GM21528 (cell line): ENCODE results near the gene SLC39A11.
"Not testable (repeated sequence)": the region's sequence is repeated elsewhere in the genome, so short reads cannot be mapped to it uniquely, and the experiment has no call there.

Experiments used
- ATAC-seq: cut with Tn5 transposase; IDR thresholded peaks from one replicate; pipeline ENCODE4 v1.9.1; 2021; ENCODE audit warnings: mild to moderate bottlenecking, moderate library complexity; ENCODE audit not compliant: unreplicated experiment, low FRiP score

Gene SLC39A11

GRCh38 chr17:72811976-72812687, 280.4 kb downstream of the SLC39A11 start:
- no peak for ATAC-seq

GRCh38 chr17:72810991-72811508, 281.4 kb downstream of the SLC39A11 start:
- ATAC-seq = no peak

DNA sequence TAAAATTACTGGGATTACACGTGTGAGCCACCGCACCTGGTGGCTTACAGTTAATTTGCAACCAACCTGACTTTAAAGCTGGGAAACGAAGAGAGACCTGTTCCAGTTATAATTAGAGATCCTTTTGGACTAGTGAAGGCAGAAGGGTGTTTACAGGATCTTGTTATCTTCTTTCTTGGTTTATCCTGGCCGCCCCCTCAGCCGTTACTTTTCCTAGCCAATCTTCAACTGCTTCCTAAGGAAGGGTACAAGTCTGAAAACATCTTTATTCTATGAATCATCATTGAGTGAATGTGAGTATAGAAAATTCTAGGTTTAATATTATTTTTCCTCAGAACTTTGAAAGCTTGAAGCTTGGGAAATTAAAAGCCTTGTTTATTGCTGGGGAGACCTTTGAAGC, 286.5 kb downstream of the SLC39A11 start:
- no peak for ATAC-seq

GRCh38 chr17:72804949-72805707, 287.4 kb downstream of the SLC39A11 start:
- no peak for ATAC-seq

DNA sequence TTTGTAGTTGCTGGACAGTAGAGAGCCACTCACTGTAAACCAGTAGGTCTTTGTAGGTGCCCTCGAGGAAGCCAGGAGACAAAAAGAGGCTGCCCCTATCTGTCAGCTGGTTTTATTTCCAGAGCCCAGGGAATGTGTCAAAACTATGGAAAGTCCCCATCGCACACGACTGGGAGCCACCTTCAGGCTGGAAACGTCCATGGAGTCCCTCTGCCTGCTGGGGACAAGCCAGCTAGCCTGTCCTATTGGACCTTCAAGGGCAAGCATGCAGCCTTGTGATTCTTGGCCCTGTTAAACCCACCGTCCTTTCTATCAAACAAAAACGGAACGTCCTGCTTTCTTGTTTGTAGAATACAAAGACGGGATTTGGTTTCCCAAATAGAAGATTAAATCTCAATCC, 289.8 kb downstream of the SLC39A11 start:
- no peak for ATAC-seq

DNA sequence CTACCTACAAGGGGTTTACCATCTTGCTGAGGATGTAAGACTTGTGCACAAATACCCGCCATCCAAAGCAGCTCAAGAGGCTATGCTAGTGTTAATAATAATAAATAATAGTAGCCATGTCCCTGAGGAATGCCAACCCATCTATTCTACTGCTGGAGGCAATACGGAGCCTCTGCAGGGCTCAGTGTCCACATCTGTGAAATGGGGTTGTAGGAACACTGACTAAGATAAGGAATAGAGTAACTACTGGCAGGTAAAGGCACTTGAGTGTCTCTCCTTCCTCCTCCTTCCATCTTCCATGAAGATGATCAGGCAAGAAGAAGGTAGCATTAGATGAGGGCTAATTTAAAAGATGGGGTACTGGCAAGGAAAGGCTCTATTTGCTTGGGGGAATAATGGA, 295.3 kb downstream of the SLC39A11 start:
- no peak for ATAC-seq

DNA sequence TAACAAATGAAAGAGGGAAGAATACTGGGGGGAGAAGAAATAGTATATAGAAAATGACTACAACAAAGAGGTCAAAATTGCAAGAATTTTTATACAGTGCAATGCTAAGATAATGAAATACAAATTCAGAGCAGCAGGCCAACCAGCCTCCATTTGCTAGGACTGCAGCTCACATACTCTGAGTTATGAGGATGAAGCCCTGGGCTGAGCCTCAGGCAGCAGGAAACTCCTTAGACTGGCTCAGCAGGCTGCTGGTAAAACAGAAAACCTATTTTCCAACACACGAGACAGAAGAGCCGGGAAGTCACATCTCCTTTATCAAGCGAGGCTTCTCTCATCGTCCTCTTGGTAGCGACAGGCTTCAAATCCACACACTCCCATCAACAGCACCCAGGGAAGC, 296.5 kb downstream of the SLC39A11 start:
- ATAC-seq = no peak

- no peak for ATAC-seq
Measured at GRCh38 chr17:72794152-72794551, 298.3 kb downstream of the SLC39A11 start.

GRCh38 chr17:72792771-72793170, 299.7 kb downstream of the SLC39A11 start:
- no peak for ATAC-seq

DNA sequence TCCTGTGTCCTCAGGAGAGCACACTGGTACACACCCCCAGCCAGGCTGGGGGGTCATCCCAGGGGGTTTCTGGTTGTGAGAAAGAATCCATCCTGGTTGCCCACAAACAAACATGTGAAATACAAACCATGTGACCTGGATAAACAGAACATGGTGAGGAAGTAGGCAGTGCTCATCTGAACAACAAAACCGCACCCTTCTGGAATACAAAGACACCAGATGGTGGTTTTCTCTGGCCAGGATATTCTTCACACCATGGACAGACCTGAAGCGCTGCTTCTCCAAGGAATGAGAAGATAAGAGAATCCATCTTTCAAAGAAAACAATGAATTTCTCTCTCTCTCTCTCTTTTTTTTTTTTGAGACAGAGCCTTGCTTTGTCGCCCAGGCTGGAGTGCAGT, 302.3 kb downstream of the SLC39A11 start:
- ATAC-seq = no peak

DNA sequence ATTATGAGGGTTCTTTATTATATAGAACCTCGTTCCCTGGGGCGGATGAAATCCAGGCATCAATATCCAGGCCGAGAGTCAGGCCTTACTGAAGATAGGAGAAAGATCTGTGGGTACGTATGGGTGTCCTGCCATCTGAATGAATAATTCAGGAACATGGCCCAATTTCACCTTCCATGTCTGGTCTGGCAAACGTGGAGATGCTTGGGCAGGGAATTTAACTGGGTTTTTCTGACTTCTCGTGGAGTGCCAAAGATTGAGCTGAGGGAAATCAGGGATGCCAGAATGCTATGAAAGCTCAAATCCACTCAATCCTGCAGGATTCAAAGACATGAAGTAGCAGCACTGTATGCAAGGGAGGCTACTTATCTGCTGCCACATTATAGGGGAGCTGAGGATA, 302.8 kb downstream of the SLC39A11 start:
- no peak for ATAC-seq

DNA sequence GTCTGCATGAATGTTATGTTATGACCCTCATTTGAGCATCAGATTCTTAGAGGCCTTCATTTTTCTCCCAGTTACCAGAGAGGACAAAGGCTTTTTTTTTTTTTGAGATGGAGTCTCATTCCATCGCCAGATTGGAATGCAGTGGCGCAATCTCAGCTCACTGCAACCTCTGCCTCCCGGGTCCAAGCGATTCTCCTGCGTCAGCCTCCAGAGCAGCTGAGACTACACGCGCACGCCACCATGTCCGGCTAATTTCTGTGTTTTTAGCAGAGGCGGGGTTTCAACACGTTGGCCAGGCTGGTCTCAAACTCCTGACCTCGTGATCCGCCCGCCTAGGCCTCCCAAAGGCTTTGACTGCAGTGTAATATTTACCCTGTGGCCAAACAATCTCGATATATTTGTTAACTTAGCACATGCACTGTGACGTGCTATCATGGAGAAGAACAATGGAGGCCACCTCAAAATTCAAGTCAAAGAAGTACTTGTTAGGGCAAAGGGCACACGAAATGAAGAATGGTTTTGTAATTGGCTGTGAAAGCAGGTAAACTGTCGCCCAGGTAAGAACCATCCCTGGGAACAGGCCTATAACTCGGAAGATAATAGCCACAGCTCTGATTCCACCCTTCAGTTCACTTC, 303.4 kb downstream of the SLC39A11 start:
- ATAC-seq = no peak

DNA sequence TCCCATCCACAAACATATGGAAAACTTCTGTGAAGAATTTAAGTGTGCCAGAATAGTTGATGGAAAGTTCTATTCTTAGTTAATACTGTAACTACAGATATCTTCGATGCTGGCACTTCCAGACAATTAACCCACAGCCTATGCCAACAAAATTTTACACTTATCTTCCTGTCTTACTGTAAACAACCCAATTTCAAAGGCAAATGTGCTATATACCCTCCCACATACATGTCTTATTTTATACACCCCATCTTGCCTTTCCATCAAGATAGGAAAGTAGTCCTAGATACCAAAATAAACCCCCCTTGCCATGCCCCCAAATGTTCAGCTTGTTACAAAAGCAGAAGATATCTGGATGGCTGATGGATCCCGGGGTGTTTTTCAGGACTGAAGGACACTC, 306.3 kb downstream of the SLC39A11 start:
- ATAC-seq = no peak

GRCh38 chr17:72782985-72783701, 309.3 kb downstream of the SLC39A11 start:
- no peak for ATAC-seq

GRCh38 chr17:72782437-72782836, 310.1 kb downstream of the SLC39A11 start:
- not testable (repeated sequence) for ATAC-seq

DNA sequence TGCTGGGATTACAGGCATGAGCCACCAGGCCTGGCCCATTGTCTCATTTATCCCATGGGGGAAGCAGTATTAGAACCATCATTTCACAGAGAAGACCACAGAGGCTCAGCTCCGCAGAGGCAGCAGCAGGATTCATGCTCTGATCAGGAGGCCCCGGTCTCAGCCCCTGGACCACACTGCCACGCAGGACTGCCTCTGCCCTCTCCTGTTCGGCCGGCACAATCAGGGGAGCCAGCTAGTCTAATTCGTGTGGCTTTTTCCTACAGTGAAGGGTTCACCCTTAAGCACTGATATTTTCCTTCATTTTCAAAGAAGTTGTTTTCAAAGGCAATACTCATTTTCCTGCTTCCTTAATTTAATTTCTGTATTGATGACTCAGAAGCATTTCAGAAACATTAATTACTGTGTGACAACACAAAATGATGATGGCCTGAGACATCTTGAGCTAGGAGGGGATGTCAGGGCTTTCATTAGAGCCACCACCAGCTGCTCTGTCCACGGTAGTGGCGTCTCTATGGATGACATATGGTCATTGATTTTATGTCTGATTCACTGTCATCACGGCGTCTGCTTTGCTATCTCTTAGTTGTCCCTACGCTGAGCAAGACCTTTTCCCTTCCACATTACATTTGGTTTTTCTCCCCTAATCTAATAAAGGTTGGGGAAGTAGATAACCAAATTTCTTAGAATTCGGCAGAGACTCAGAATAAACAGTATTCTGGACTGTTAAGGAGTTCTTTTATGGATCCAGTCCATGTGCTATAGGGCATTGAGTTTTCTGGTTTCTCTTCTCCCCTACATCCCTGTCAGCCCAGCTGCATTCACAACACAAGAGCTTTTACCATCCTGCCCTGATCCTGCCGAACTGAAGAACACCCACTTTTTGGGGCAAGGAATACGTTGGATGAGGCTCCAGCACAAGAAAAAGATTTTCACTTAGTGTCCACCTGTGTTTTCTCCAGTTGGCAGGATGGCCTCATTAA, 314.0 kb downstream of the SLC39A11 start:
- no peak for ATAC-seq

DNA sequence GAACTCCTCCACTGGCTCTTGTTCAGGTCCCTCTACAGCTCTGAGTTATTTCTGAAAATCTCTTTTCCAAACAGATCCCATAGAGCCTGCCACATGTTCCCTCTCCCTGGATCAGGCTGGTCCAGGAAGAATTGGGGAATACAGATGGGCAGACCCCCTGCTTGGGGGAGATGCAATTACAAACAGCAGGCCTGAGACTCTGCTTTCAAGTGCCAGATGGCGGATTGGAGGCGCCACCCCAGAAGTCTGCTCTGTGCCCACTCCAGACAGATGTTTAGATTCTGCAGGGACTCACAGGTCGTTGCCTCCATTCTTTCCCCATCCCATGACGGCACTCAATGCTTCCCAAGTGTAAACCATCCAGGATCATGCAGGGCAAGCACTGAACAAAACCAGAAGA, 316.6 kb downstream of the SLC39A11 start:
- no peak for ATAC-seq

- ATAC-seq = no peak
Measured at GRCh38 chr17:72775237-72775636, 317.3 kb downstream of the SLC39A11 start.

GRCh38 chr17:72774236-72774635, 318.3 kb downstream of the SLC39A11 start:
- ATAC-seq = no peak

DNA sequence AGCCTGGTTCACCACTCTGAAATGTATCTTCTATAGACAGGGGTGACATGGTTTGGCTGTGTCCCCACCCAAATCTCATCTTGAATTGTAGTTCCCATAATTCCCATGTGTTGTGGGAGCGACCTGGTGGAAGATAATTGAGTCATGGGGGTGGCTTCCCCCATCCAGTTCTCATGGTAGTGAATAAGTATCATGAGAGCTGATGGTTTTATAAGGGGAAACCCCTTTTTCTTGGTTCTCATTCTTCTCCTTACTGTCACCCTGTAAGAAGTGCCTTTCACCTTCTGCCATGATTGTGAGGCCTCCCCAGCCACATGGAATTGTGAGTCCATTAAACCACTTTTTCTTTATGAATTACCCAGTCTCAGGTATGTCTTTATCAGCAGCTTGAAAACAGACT, 319.3 kb downstream of the SLC39A11 start:
- not testable (repeated sequence) for ATAC-seq
